Aorta (tissue), 5 donors: Measurements from ENCODE around the gene DSCAML1. TPM values are rescaled to one million over a fixed set of nuclear protein-coding genes. Genes with fewer than 3 reads are reported as not detected.

ENCODE experiments used
- ATAC-seq: fragments of 200-7000 bp; cut with Tn5 transposase; one replicate; pipeline ENCODE4 v1.9.1; 2022; ENCODE audit warnings: moderate library complexity; ENCODE audit not compliant: low FRiP score
- DNase-seq, 2 donors: peaks; one replicate each; pipeline ENCODE4 v3.0.0-alpha.2; 2020
- H3K27ac ChIP-seq, 2 donors: one replicate each; pipeline ENCODE4 v1.5.1; 2013; ENCODE audit warnings: low read length in 2 of 2, mild to moderate bottlenecking in 2 of 2, moderate library complexity in 2 of 2, control low read depth in 1 of 2, inconsistent platforms in 1 of 2, low read depth in 1 of 2
- H3K27me3 ChIP-seq, 2 donors: one replicate each; pipeline ENCODE4 v1.6.1; 2013; ENCODE audit warnings: control low read depth in 1 of 2, low read length in 1 of 2, mild to moderate bottlenecking in 1 of 2, moderate library complexity in 1 of 2; ENCODE audit not compliant: insufficient read depth in 2 of 2, control insufficient read depth in 1 of 2
- H3K36me3 ChIP-seq, 2 donors: one replicate each; pipeline ENCODE4 v1.6.1; 2013; ENCODE audit warnings: control low read depth in 1 of 2, low read length in 1 of 2, mild to moderate bottlenecking in 1 of 2; ENCODE audit not compliant: insufficient read depth in 2 of 2, control insufficient read depth in 1 of 2
- H3K4me1 ChIP-seq, 2 donors: one replicate each; pipeline ENCODE4 v1.6.1; 2013; ENCODE audit warnings: low read length in 2 of 2, control low read depth in 1 of 2, mild to moderate bottlenecking in 1 of 2, moderate library complexity in 1 of 2; ENCODE audit not compliant: insufficient read depth in 2 of 2, control insufficient read depth in 1 of 2
- H3K4me3 ChIP-seq, 2 donors: one replicate each; pipeline ENCODE4 v1.5.1; 2013; ENCODE audit warnings: low read length in 2 of 2, control low read depth in 1 of 2, mild to moderate bottlenecking in 1 of 2
- H3K9me3 ChIP-seq: one replicate; pipeline ENCODE4 v1.6.1; 2013; ENCODE audit warnings: mild to moderate bottlenecking, low read length; ENCODE audit not compliant: control insufficient read depth
- WGBS, 2 donors: extraction: QIAGEN DNeasy Blood & Tissue Kit; methylation state at CpG; one replicate each; pipeline ENCODE4 v1.1.7; 2013; 5-methylcytosine and 5-hydroxymethylcytosine counted together
- intact Hi-C, 2 donors: fragments of 100-400 bp; cut with DNase I; formaldehyde crosslinking; loops; one replicate each; pipeline versions ENCODE4 v1.14.2 to v1.15.0; 2022
- polyA plus RNA-seq, 2 donors: library from polyadenylated mRNA; stranded (reverse); fragments of 200-250 nt; gene quantifications; one replicate each; pipeline ENCODE4 v1.2.3, GENCODE V29; 2013
- total RNA-seq, 2 donors: library from RNA; stranded (reverse); fragmentation: NEBNext Ultra II Directional; extraction: Animal tissue kit (Norgen Biotek cat#: 25700); gene quantifications; one replicate each; pipeline ENCODE4 v1.2.1, GENCODE V29; 2021
- donor health status: healthy with polysubstance abuse.
- donor health status: Bipolar disorder and iron deficiency.
- donor health status: DM: no; HTN: no; CAD: no.
- donor health status: DM: no; HTN: no; CAD: no.
- donor health status: DM: yes; HTN: yes; CAD: no.

The DSCAML1 gene
- total and polyA plus RNA-seq, 4 donors, result 0.13 to 2.2 (median 0.58) TPM; not detected in 1

DNA sequence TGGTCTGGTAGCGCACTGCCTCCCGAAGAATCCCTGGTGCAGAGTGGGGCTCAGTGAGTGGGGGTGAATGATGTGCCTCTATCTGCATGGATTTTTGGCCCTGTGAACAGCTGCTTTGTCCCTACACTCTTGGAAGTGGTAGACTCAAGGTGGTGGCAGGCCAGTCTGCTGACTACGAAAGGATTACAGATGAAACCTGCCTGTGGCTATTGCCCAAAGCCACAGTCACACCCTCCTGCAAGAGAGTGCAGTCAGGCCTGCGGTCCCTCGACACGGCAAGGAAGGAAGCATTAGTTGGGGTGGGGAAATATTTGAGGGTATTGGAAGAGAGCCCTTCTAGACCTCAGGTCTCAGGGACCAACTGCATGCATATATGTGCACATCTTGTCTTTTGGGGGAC lies 63.7 kb downstream of the DSCAML1 start:
- intact Hi-C loops, result no loop called here
- Histone ChIP-seq H3K27me3 (no peaks in the 10 kb centered on the region), H3K36me3 (no peaks in the 10 kb centered on the region), H3K4me1 (no peaks in the 10 kb centered on the region), H3K27ac (no peak overlapping the region), H3K4me3 (no peak overlapping the region), H3K9me3 (no peaks in the 10 kb centered on the region)
- no peak for DNase-seq
- ATAC-seq, result no peak
- 83 to 85% methylated on average over 6 of the region's 6 CpGs for WGBS, 2 donors

DNA sequence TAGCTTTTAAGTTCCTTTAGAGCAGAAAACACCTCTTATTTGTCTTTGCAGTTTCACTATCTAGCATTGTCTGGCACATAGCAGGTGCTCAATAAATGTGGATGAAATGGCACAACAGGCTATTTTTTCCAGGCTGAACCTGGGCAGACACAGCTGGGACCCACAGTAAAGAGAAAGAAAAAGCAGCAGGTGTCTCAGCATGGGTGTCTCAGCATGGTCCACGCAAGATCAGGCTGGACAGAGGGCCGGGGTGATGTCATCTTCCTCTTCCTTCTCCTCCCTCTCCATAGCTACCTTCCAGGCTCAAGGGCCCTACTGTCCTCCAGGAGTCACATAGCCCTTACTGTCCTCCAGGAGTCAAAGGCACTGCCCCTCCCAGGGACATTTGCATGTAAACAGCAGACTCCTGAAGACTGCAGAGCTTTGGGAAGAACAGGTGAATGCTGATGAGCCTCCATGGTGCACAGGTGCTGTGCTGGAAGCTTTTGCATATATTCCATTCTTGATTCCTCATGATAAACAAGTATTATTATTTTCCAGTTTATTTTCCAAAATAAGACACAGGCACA lies 65.2 kb downstream of the DSCAML1 start:
- intact Hi-C loops, result no loop called here
- no peak for DNase-seq
- no peaks in the 10 kb centered on the region for H3K36me3 ChIP-seq
- 79 to 85% methylated on average over 2 of the region's 2 CpGs for WGBS, 2 donors
- no peak for ATAC-seq
- H3K4me1 ChIP-seq, result no peaks in the 10 kb centered on the region
- no peak overlapping the region for H3K27ac ChIP-seq
- H3K4me3 ChIP-seq, result no peak overlapping the region
- H3K9me3 ChIP-seq, result peaks cover under 1% of the 10 kb centered on the region
- no peaks in the 10 kb centered on the region for H3K27me3 ChIP-seq

DNA sequence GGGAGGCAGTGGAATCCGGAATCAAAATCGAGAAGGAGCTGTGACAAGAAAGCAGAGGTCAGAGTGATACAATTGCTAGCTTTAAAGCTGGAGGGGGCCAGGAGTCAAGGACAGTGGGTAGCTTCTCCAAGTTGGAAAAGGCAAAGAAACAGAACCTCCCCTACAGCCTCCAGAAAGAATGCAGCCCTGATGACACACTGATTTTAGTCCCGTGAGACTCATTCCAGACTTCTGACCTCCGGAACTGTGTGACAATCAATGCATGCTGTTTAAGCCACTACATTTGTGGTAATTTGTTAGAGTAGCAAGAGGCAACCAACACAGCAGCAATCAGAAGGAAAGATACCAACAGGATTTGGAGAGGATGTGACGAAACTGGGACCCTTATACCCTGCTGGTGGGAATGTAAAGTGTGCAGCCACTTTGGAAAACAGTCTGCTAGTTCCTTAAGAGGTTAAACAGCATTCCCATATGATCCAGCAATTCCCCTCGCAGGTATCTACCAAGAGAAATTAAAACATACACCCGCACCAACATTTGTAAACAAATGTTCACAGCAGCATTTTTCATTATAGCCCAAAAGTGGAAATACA lies 66.7 kb downstream of the DSCAML1 start:
- no peaks in the 10 kb centered on the region for H3K27me3 ChIP-seq
- intact Hi-C loops, result no loop called here
- no peak for DNase-seq
- no peak overlapping the region for H3K4me3 ChIP-seq
- H3K27ac ChIP-seq, result no peak overlapping the region
- no peak for ATAC-seq
- 59 to 67% methylated on average over 7 of the region's 7 CpGs for WGBS, 2 donors
- no peaks in the 10 kb centered on the region for H3K36me3 ChIP-seq
- H3K9me3 ChIP-seq, result peaks cover 2% of the 10 kb centered on the region
- H3K4me1 ChIP-seq, result no peaks in the 10 kb centered on the region

GRCh38 chr11:117725048-117725734 lies 71.8 kb downstream of the DSCAML1 start:
- intact Hi-C loops, result no loop called here
- ATAC-seq, result no peak
- DNase-seq, result no peak

GRCh38 chr11:117724621-117725020 lies 72.4 kb downstream of the DSCAML1 start:
- H3K4me3 ChIP-seq, result no peak overlapping the region
- DNase-seq (no peak), ATAC-seq (no peak)
- H3K27ac ChIP-seq, result no peak overlapping the region
- H3K9me3 ChIP-seq, result peaks cover 2% of the 10 kb centered on the region
- no peaks in the 10 kb centered on the region for H3K27me3 ChIP-seq
- intact Hi-C loops, result no loop called here
- H3K36me3 ChIP-seq, result no peaks in the 10 kb centered on the region
- H3K4me1 ChIP-seq, result no peaks in the 10 kb centered on the region

More at GRCh38 chr11:117725048-117725734, 71.8 kb downstream of the DSCAML1 start:
- Histone ChIP-seq H3K27ac (no peak overlapping the region), H3K9me3 (peaks cover 2% of the 10 kb centered on the region), H3K4me1 (no peaks in the 10 kb centered on the region), H3K4me3 (no peak overlapping the region), H3K27me3 (no peaks in the 10 kb centered on the region), H3K36me3 (no peaks in the 10 kb centered on the region)
- WGBS, 2 donors, result 71 to 74% methylated on average over 11 to 12 of the region's 12 CpGs

DNA sequence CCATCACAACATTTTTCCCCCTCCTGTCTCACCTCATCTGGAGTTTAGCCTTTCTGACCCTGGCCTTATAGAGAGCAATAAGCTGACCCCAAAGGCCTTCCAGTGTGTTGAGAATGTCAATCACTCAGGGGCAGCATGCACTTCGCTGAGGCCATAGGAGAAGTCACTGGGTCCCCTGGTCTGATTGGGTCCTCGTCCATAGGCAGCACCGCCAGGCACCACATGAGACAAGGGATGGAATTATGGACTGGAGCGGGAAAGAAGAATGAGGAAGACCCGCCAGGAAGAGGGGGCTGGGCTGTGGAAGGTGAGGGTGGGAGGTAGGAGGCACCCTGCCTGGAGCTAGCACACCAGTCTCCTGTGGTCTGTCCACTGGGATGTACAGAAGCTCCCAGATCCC lies 72.9 kb downstream of the DSCAML1 start:
- 82 to 86% methylated on average over 5 of the region's 5 CpGs for WGBS, 2 donors
- ATAC-seq (no peak), DNase-seq (no peak)
- intact Hi-C loops, result no loop called here
- H3K4me1 ChIP-seq, result no peaks in the 10 kb centered on the region
- H3K9me3 ChIP-seq, result peaks cover 2% of the 10 kb centered on the region
- no peak overlapping the region for H3K4me3 ChIP-seq
- no peaks in the 10 kb centered on the region for H3K36me3 ChIP-seq
- no peak overlapping the region for H3K27ac ChIP-seq
- H3K27me3 ChIP-seq, result no peaks in the 10 kb centered on the region

DNA sequence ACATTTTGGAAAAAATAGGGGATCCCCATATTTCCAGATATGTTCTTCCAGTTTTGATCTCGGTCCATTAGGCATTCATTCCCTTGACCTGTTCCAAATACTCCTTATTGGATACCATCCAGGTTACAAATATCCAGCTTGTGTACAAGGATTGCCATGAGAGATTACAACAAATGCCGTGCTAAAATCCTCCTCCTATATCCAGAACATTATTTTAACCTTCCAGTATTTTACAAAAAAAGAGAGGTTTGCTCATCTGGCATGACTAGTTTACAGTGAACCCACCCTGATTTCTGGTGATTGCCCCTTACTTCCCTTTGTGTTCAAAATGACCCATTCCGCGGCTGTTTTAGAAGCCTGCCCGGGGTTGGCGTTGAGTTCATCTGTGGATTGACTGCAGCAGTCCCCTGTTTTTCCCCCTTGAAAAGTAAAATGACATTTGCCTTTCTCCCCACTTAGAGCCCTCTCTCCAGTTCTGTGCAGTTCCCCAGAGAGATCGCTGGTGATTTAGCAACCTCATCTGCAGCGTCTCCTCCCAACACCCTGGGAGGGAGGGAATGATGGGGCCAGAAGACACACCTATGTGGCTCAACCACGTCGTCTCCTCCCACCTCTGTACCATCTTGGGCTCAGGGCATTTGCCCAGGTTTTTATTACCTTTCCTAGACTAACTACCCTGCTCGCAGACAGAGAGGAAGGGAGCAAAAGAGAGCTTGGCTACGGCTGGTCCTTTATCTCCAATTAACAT lies 73.6 kb downstream of the DSCAML1 start:
- ATAC-seq (no peak), DNase-seq (no peak)
- whole genome bisulfite sequencing, 2 donors, result 45% methylated on average over 12 of the region's 12 CpGs
- intact Hi-C loops, result no loop called here
- H3K4me1 ChIP-seq, result no peaks in the 10 kb centered on the region
- peaks cover 2% of the 10 kb centered on the region for H3K9me3 ChIP-seq
- no peaks in the 10 kb centered on the region for H3K36me3 ChIP-seq
- no peaks in the 10 kb centered on the region for H3K27me3 ChIP-seq
- no peak overlapping the region for H3K27ac ChIP-seq
- no peak overlapping the region for H3K4me3 ChIP-seq

- Histone ChIP-seq H3K27ac (no peak overlapping the region), H3K36me3 (no peaks in the 10 kb centered on the region), H3K4me3 (no peak overlapping the region), H3K9me3 (peaks cover 2% of the 10 kb centered on the region), H3K4me1 (no peaks in the 10 kb centered on the region), H3K27me3 (no peaks in the 10 kb centered on the region)
- ATAC-seq (no peak), DNase-seq (no peak)
- WGBS, 2 donors, result 45 to 50% methylated on average over 2 of the region's 2 CpGs
- intact Hi-C loops, result no loop called here
Measured at GRCh38 chr11:117722082-117722481, 74.9 kb downstream of the DSCAML1 start.
